PC-9 (cell line): ENCODE data around the gene IGF1. TPM values are rescaled to one million over a fixed set of nuclear protein-coding genes. Genes with fewer than 3 reads are reported as not detected.

Experiments
- BruUV-seq: library from RNA; stranded (reverse); fragments of 400-500 nt; replicated peaks from 2 replicates; lab custom pipeline; 2021; lab: Mats Ljungman, UMichigan
- CTCF ChIA-PET: fragments of 300-600 bp; sonication (Branson Sonifier 250); formaldehyde crosslinking; loops from one replicate; lab custom pipeline; 2022; ENCODE audit warnings: antibody characterized with exemption; lab: Charles Lee
- POLR2A ChIA-PET: fragments of 300-600 bp; sonication (Branson Sonifier 250); formaldehyde crosslinking; loops from one replicate; lab custom pipeline; 2022; ENCODE audit warnings: antibody characterized with exemption; ENCODE audit not compliant: unreplicated experiment; lab: Charles Lee
- DNase-seq, 2 experiments: peaks; one replicate each; pipeline versions ENCODE4 v3.0.0 to v3.0.0-alpha.2; 2015 to 2022; ENCODE audit warnings: mixed read lengths in 1 of 2
- H2AFZ ChIP-seq: fragments of 200-600 bp; sonication (generic); 2 replicates; pipeline ENCODE4 v1.8.1; 2017; ENCODE audit warnings: antibody characterized with exemption
- H3F3A ChIP-seq: fragments of 200-600 bp; sonication (generic); 2 replicates; pipeline ENCODE4 v1.8.1; 2017; ENCODE audit warnings: antibody characterized with exemption, mild to moderate bottlenecking, low read depth; ENCODE audit not compliant: insufficient read depth
- H3K27ac ChIP-seq: fragments of 200-600 bp; sonication (generic); 2 replicates; pipeline ENCODE4 v1.6.1; 2016; ENCODE audit warnings: mixed run types
- H3K27me3 ChIP-seq: fragments of 200-600 bp; sonication (generic); 2 replicates; pipeline ENCODE4 v1.6.1; 2016; ENCODE audit warnings: low read depth, mixed run types; ENCODE audit not compliant: insufficient read depth
- H3K36me3 ChIP-seq: fragments of 200-600 bp; sonication (generic); 2 replicates; pipeline ENCODE4 v1.6.1; 2016; ENCODE audit warnings: low read depth, mixed run types
- H3K4me1 ChIP-seq: fragments of 200-600 bp; sonication (generic); replicated peaks from 2 replicates; pipeline ENCODE4 v1.6.1; 2016; ENCODE audit warnings: mixed run types; ENCODE audit not compliant: insufficient read depth
- H3K4me2 ChIP-seq: fragments of 200-600 bp; sonication (generic); 2 replicates; pipeline ENCODE4 v1.6.1; 2017; ENCODE audit warnings: mixed run types
- H3K4me3 ChIP-seq: fragments of 200-600 bp; sonication (generic); 2 replicates; pipeline ENCODE4 v1.6.1; 2016; ENCODE audit warnings: mixed run types
- H3K79me2 ChIP-seq: fragments of 200-600 bp; sonication (generic); 2 replicates; pipeline ENCODE4 v1.6.1; 2017; ENCODE audit warnings: low read depth, mixed run types
- H3K9me2 ChIP-seq: fragments of 200-600 bp; sonication (generic); 2 replicates; pipeline ENCODE4 v1.8.1; 2017; ENCODE audit warnings: mild to moderate bottlenecking; ENCODE audit not compliant: insufficient read depth
- H3K9me3 ChIP-seq: fragments of 200-600 bp; sonication (generic); 2 replicates; pipeline ENCODE4 v1.8.1; 2016; ENCODE audit warnings: low read depth; ENCODE audit not compliant: insufficient read depth
- H4K20me1 ChIP-seq: fragments of 200-600 bp; sonication (generic); 2 replicates; pipeline ENCODE4 v1.8.1; 2017; ENCODE audit not compliant: insufficient read depth
- CTCF ChIP-seq: fragments of 200-600 bp; sonication (generic); conservative IDR thresholded peaks from 2 replicates; pipeline ENCODE4 v1.6.1; 2017; ENCODE audit warnings: mixed run types, antibody characterized with exemption, mild to moderate bottlenecking, moderate library complexity
- EZH2 ChIP-seq: fragments of 200-600 bp; sonication (generic); IDR thresholded peaks from 2 replicates; pipeline ENCODE4 v1.8.0; 2017; ENCODE audit warnings: antibody characterized with exemption, low read depth
- intact Hi-C: fragments of 100-400 bp; cut with micrococcal nuclease; formaldehyde crosslinking; loops from one replicate; pipeline ENCODE4 v1.10.0; 2022; ENCODE audit not compliant: unreplicated experiment
- total RNA-seq: library from RNA; stranded (reverse); gene quantifications from 2 replicates; pipeline ENCODE4 v1.2.3, GENCODE V29; 2021

Gene IGF1
- total RNA-seq, 1 experiment from 2014 or later, result not detected

DNA sequence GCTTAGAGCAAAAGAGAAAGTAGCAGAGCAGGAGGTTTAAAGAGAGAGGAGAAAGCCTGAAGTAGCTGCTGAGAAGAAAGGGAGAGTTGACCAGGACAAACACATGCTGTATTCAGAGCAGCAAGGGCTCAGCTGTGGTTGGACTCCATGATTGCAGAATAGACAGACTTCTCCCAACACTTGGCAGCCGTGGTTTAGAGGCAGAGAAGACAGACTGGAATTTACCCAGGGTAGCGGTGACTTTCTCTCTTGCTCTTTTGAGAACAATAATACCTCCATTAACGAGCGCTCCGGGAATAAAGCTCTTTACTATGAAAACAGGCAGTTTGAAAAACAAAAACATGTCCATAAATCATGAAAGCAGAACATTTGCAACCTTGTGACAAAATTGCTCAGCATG lies 21.4 kb upstream of the IGF1 start:
- Histone ChIP-seq H4K20me1 (no peaks in the 10 kb centered on the region), H3K36me3 (no peaks in the 10 kb centered on the region), H3K27ac (no peak overlapping the region), H2AFZ (no peak overlapping the region), H3K9me2 (no peaks in the 10 kb centered on the region), H3K9me3 (no peaks in the 10 kb centered on the region), H3K4me2 (no peak overlapping the region), H3K4me3 (no peak overlapping the region), H3K4me1 (no peaks in the 10 kb centered on the region), H3F3A (no peaks in the 10 kb centered on the region), H3K27me3 (no peaks in the 10 kb centered on the region), H3K79me2 (no peaks in the 10 kb centered on the region)
- no TSS peak for BruUV-seq
- ChIA-PET CTCF (no interaction called here), POLR2A (no interaction called here)
- TF ChIP-seq EZH2, result no peak
- TF ChIP-seq CTCF, result no peak
- no peak for DNase-seq
- intact Hi-C loops, result no loop called here

DNA sequence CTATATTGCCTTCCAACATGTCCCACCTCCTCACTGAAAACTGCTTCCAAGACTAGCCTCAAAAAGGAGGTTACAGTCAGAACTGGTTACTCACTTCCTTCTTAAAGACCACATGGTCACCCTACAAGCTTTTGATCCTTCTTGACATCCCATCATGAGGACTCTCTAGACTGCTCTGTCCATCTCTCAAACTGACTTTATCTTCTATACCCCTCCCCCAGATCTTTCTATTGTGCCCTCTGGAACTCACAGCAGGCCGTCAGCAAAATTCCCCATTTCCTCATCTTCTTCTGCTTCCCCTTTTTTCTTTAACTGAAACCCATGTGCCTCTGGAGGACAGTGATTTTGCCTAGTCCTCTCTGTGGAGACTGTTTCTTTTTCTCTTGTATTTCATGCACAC lies 18.1 kb upstream of the IGF1 start:
- intact Hi-C loops, result no loop called here
- no peaks in the 10 kb centered on the region for H3F3A ChIP-seq
- H3K79me2 ChIP-seq, result no peaks in the 10 kb centered on the region
- H3K9me3 ChIP-seq, result no peaks in the 10 kb centered on the region
- TF ChIP-seq CTCF, result no peak
- TF ChIP-seq EZH2, result no peak
- H3K36me3 ChIP-seq, result no peaks in the 10 kb centered on the region
- no peaks in the 10 kb centered on the region for H3K27me3 ChIP-seq
- no peaks in the 10 kb centered on the region for H3K9me2 ChIP-seq
- H4K20me1 ChIP-seq, result no peaks in the 10 kb centered on the region
- no peak for DNase-seq
- H3K4me3 ChIP-seq, result no peak overlapping the region
- no peaks in the 10 kb centered on the region for H3K4me1 ChIP-seq
- no peak overlapping the region for H3K4me2 ChIP-seq
- POLR2A ChIA-PET, result no interaction called here
- no TSS peak for BruUV-seq
- no peak overlapping the region for H2AFZ ChIP-seq
- H3K27ac ChIP-seq, result no peak overlapping the region
- CTCF ChIA-PET, result no interaction called here

DNA sequence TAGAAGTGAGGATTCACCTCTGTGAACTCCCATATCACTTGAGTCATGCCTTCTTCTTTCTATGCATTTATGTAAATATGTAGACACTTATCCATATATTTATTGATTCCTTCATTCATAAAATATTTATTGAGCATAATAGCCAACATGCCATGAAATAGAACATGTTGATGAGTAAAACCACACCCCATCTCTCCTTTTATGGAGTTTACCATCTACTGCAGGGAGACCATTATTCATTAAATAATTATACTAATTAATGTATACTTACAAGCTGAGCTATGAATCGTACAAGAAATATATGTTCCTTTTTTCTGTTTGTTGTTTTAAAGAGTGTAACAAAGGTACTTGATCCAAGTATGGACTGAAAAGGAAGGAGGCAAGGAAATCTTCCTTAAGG lies 17.4 kb upstream of the IGF1 start:
- no peaks in the 10 kb centered on the region for H3K9me3 ChIP-seq
- no peak overlapping the region for H3K4me3 ChIP-seq
- H3F3A ChIP-seq, result no peaks in the 10 kb centered on the region
- no peaks in the 10 kb centered on the region for H3K27me3 ChIP-seq
- ChIA-PET CTCF (no interaction called here), POLR2A (no interaction called here)
- no peak overlapping the region for H2AFZ ChIP-seq
- H3K27ac ChIP-seq, result no peak overlapping the region
- no peak for DNase-seq
- H4K20me1 ChIP-seq, result no peaks in the 10 kb centered on the region
- H3K9me2 ChIP-seq, result no peaks in the 10 kb centered on the region
- H3K4me1 ChIP-seq, result no peaks in the 10 kb centered on the region
- no peak overlapping the region for H3K4me2 ChIP-seq
- no TSS peak for BruUV-seq
- intact Hi-C loops, result no loop called here
- H3K79me2 ChIP-seq, result no peaks in the 10 kb centered on the region
- TF ChIP-seq EZH2 (no peak), CTCF (no peak)
- H3K36me3 ChIP-seq, result no peaks in the 10 kb centered on the region
